NCI-H187 (cell line): ENCODE data around the gene MYO1A.

Experiments used
- DNase-seq, 2 experiments: peaks; one replicate each; lab custom pipeline; 2025; lab: John Stamatoyannopoulos, UW

MYO1A gene

GRCh38 chr12:57049890-57050289 lies at the start of gene MYO1A:
Gene MYO1A (minus strand): TSS chr12:57050129. CDS start chr12:57048323, 1,806 bp downstream.
- DNase-seq: no peak

GRCh38 chr12:57099047-57099714 lies 49.3 kb upstream of the MYO1A start:
- DNase-seq: no peak

GRCh38 chr12:57098546-57098945 lies 48.6 kb upstream of the MYO1A start:
- no peak for DNase-seq

- no peak for DNase-seq
Measured at GRCh38 chr12:57097554-57097835, 47.6 kb upstream of the MYO1A start.

DNA sequence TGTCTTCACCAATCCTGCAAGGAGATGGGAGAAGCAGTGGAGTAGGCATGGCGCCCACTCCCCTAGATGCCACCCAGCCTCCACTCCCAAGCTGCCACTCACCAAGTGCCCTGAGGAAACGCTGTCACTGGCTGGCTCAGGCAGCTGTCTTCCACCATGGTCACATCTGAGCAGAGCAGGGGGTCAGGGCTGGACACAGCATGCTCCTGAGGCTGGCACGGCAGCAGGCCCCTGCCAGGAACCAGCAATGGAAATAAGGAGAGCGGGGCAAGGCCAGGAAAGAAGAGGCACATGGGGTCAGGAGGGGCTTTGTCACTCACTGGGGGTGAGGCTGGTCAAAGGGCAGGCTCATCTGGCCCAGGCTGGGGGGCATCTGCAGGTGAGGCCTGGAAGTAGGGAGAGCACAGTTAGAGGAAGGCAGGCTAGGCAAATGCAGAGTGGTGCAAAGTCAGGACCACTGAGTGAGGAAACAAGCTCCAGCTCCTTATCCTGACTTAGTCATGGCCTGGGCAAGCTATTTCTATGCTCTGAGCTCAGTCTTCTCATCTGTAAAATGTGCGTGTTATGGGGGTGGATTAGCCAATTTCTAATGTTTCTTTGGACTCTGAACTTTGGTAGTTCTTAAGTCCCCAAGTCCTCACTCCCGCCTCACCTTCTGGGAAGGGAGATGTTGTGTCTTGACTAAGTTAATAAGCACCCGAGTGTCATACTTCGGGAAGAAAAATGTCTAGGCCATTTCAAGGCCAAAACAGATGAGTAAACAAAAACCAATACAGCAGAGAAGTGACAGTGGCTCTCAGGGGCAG lies 47.0 kb upstream of the MYO1A start:
- no peak for DNase-seq

- peak in 1 of 2 experiments; percentile 49 for DNase-seq
Measured at GRCh38 chr12:57096099-57096572, 46.2 kb upstream of the MYO1A start.

GRCh38 chr12:57095440-57095839 lies 45.5 kb upstream of the MYO1A start:
- DNase-seq: no peak

DNA sequence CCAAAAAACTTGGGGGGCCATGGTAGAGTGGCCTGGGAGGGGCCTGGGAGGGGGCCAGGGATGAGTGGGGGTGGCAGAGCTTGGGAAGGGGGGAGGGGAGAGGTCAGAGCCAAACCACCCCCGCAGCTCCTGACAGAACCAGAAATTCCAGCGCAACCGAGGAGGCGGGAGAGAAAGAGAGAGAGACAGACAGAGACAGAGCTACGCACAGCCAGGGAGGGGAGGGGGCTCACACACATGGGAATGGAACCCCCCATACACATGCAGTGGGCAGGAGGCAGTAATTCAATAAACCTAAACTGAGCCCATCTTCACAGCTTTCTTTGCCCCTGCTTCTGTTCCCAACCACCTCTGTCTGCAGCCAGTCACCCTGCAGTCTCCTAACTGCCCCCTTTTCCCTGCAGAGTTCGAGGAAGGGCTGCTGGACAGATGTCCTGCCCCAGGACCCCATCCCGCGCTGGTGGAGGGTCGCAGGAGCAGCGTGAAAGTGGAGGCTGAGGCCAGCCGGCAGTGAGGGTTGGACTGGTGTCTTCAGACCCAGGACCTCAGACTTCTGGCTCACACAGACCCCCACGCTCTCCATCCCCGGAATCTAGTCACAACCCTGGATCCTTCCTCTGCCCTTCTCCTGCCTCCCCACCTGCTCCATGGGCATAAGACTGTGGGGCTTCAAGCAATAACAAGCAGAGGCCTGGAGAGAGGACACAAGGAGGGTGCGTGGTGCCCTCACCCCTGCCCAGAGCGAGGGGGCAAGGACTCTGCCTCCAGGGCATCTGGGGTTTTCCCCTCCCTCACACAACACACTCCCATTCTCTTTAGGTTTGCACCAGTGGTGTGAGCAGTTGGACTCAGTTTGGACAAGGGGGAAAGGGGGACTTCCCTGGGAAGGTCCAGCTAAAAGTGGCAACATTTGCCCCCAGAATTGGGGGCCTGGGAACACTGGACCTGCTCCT lies 44.6 kb upstream of the MYO1A start:
- no peak for DNase-seq

- no peak for DNase-seq
Measured at GRCh38 chr12:57093415-57094207, 43.7 kb upstream of the MYO1A start.

DNA sequence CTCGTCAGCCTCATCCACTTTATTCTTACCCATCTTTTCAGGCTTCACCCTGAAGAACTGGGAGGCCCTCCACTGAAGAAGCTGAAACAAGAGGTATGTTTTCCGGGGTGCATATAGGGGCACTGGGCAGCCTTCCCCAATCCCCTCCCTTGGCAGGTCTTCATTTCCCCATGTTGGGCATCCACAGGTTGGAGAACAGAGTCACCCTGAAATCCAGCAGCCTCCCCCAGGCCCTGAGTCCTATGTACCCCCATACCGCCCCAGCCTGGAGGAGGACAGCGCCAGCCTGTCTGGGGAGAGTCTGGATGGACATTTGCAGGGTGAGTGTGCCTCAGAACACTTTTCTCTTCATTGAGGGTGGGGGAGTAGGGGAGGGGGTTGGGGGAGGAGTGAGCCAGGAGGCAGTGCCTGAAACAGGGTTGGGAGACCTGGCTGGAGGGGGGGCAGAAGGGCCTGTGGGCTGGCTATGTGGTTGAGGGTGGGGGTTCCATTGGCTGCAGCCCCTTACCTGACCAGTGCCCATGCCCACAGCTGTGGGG lies 43.0 kb upstream of the MYO1A start:
- no peak for DNase-seq

- no peak for DNase-seq
Measured at GRCh38 chr12:57092529-57092862, 42.6 kb upstream of the MYO1A start.

GRCh38 chr12:57091638-57092528 lies 42.0 kb upstream of the MYO1A start:
- no peak for DNase-seq

DNA sequence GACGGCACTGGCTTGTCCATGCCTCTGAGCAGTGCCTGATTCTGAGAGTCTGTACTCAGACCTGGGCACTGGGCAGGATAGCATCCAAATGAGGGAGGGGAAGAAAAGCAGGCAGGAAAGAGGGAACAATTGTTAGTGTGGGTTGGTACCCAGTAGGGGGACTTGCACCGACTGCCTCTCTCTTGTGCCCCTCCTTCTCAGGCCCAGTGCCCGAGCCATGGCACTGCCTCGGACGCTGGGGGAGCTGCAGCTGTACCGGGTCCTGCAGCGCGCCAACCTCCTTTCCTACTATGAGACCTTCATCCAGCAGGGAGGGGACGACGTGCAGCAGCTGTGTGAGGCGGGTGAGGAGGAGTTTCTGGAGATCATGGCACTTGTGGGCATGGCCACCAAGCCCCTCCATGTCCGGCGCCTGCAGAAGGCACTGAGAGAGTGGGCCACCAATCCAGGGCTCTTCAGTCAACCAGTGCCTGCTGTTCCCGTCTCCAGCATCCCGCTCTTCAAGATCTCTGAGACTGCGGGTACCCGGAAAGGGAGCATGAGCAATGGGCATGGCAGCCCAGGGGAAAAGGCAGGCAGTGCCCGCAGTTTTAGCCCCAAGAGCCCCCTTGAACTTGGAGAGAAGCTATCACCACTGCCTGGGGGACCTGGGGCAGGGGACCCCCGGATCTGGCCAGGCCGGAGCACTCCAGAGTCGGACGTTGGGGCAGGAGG lies 41.2 kb upstream of the MYO1A start:
- no peak for DNase-seq

DNA sequence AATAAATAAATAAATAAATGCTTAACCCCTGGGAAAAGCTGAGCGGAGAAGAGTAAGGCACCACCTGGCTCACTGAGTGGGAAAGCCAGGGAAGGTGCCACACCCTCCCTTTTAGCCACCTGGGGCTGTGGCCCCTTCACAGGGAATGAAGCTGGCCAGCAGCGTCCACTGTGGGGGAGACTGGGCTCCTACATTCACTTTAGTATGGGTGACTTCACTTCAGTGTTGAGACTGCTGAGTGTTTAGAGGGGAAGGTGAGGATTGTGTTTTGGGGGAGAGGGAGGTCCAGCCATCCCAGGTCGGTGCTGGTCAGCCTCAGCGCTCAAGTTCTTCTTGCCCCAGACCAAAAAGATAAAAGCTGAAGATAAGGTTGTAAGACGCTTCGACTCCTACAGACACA lies 40.6 kb upstream of the MYO1A start:
- DNase-seq: no peak

DNA sequence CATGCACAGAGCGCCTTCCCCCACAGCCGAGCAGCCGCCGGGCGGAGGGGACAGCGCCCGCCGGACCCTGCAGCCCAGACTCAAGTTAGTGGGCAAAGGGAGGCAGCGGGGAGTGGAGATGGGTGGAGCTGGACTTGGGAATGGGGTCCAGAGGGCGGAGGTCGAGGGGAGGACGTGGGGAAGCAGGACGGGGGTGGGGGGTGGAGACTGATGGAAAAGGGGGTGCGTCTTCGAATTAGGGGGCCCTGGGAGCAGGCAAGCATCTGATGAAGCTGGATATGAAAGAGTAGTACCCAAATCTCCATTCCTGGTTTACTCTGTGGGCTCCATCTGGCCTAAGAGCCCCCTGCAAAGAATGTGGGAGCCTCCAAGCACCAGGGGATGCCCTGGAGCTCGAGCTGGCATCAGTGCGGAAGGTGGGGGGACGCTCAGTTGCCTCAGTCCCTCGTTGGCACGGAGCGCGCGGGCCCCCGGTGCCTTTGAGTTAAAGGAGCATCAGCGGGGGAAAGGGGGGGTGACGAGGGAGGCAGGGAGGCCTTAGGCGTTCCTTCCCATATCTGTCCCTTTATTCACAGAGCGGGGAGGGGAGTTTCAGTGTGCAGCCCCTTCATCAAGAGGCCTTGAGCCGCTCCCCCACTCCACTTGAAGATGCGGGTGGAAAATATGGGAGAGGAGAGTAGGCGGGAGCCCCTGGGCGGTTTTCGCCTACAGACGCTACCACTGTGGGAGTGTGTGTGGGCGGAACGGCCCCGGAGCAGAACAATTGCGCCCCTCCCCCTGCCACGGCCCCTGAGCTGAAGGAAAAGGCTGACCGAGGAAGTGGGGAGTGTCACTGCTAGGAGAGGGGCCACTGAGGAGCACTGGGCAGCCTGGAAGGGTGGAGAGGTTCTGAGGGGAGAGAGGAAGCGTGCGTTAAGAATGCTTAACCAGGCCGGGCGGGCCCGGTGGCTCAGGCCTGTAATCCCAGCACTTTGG lies 39.6 kb upstream of the MYO1A start:
- DNase-seq: no peak

DNA sequence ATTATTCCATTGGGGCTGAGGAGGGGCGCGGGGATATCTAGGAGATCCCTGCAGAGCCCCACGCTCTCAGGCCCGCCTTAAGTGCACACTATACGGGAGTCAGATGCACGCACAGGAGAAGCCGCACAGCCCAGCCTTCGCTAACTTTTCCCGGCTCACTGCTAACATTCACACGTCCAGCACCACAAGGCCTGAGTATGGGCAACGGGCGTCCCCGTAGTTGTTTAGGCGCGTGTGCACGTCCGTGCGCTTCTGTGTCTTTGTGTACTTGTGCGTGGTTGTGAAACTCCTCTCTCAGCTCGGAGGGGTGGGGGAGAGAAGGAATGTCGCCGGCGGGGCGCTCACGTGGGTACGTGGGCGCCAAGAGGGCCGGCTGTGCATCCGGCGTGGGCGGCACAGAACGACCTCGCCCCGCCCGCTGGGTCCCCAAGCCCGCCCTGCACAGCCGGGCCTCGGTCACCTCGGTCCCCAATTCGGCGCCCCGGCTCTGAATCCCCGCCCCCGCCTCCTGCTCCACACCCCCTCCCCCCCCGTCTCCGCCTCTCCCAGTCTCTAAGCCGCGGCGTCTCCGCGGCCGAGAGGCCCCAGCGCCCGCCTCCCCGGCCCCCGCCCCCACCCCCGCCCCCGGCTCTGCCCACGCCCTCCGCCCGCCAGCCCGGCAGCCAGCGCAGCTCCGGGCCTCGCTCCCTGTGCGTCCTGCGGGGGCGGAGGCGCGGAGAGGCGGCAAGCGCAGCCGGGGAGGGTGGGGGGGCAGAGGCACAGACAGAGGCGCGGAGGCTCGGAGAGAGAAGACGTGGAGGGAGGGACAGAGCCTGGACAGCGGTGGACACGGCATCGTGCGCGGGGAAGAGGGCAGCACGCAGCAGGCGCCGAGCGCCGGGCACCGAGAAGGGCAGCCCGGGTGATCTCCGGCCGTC lies 38.7 kb upstream of the MYO1A start, which contains the start of gene NAB2:
TSS of gene NAB2 (plus strand) at position 761 of the 917 bp plus-strand sequence. CDS start 158 bp downstream, outside the sequence.
- peak; percentile 83 to 93 for DNase-seq

DNA sequence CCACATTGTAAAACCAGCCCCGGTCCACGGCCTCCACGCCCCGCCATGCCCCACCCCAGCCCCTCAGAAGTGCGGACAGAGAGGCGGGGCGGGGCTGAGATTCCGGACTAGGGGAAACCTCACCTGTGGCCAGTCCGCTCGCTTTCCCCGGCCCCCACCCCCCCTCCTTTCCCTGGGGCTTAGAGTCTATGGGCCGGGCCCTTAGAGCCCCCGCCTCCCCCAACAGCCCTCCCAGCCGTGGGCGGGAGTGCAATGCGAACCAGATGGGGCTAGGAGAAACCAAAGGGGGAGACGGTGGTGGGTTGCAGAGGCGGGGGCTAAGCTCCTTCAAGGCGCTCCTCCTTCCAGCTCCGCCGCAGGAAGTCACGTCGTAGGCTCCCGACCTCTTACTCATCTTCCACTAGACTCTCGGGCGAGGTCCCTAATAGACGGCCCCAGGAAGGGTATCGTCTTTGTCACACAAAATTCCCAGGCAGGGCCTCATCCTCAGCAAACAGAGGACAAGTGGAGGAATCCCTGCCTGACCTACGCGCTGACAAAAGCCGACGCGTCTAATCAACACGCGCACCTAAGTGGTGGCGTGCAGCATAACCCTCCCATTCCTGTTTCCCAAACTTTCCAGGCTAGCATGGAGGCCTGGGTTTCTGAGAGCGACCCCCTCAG lies 37.9 kb upstream of the MYO1A start:
- no peak for DNase-seq
